H1 (cell line): ENCODE data around the gene LTBP4. TPM values are rescaled to one million over a fixed set of nuclear protein-coding genes. Genes with fewer than 3 reads are reported as not detected.

Source experiments
- CTCF ChIA-PET: fragments of 300-600 bp; sonication (Branson Sonifier 250); formaldehyde crosslinking; loops from one replicate; lab custom pipeline; 2021; ENCODE audit not compliant: partially characterized antibody; lab: Charles Lee
- POLR2A ChIA-PET: fragments of 300-600 bp; sonication (Branson Sonifier 250); formaldehyde crosslinking; loops from one replicate; lab custom pipeline; 2021; ENCODE audit warnings: inconsistent platforms; ENCODE audit not compliant: partially characterized antibody; lab: Charles Lee
- DNase-seq, 2 experiments: peaks; one replicate each; pipeline versions ENCODE4 v3.0.0 to v3.0.0-alpha.2; 2010 to 2022; ENCODE audit warnings: low spot score in 2 of 2, low read depth in 1 of 2, mixed read lengths in 1 of 2
- FAIRE-seq: peaks from 2 replicates; lab custom pipeline; 2011; peaks lifted over from hg19 to GRCh38; lab: Jason Lieb, UNC
- H2AFZ ChIP-seq: 2 replicates; pipeline ENCODE4 v1.8.1; 2012; ENCODE audit warnings: low read length, inconsistent platforms
- H2AK5ac ChIP-seq: 2 replicates; pipeline ENCODE4 v1.6.1; 2013; ENCODE audit warnings: low read depth, low read length
- H2BK120ac ChIP-seq: replicated peaks from 2 replicates; pipeline ENCODE3; 2013; ENCODE audit warnings: low read depth, low read length, inconsistent platforms
- H2BK12ac ChIP-seq: 2 replicates; pipeline ENCODE4 v1.6.1; 2013; ENCODE audit warnings: low read depth, low read length
- H2BK15ac ChIP-seq: 2 replicates; pipeline ENCODE4 v1.6.1; 2013; ENCODE audit warnings: low read length
- H2BK20ac ChIP-seq: 2 replicates; pipeline ENCODE4 v1.6.1; 2013; ENCODE audit warnings: low read length
- H2BK5ac ChIP-seq: 2 replicates; pipeline ENCODE4 v1.6.1; 2013; ENCODE audit warnings: low read depth, low read length
- H3K14ac ChIP-seq: 2 replicates; pipeline ENCODE4 v1.6.1; 2013; ENCODE audit warnings: inconsistent platforms; ENCODE audit not compliant: insufficient read length
- H3K18ac ChIP-seq: 2 replicates; pipeline ENCODE4 v1.6.1; 2013; ENCODE audit warnings: low read length; ENCODE audit errors: extremely low read depth
- H3K23ac ChIP-seq: 2 replicates; pipeline ENCODE4 v1.6.1; 2013; ENCODE audit warnings: inconsistent platforms; ENCODE audit not compliant: insufficient read length
- H3K23me2 ChIP-seq: 2 replicates; pipeline ENCODE4 v1.6.1; 2013; ENCODE audit warnings: low read depth, low read length
- H3K27ac ChIP-seq: 2 replicates; pipeline ENCODE4 v1.6.1; 2011; ENCODE audit warnings: low read depth, low read length, inconsistent platforms
- H3K27me3 ChIP-seq, 4 experiments: replicated peaks in 1 of 4; 1 replicate in 1 of 4; 2 replicates in 3 of 4; pipeline versions ENCODE4 v1.6.1 to v1.8.1; 2011 to 2013; ENCODE audit warnings: low read length in 3 of 4, mild to moderate bottlenecking in 3 of 4, inconsistent platforms in 2 of 4, mixed read lengths in 2 of 4, moderate library complexity in 1 of 4; ENCODE audit not compliant: control insufficient read depth in 3 of 4, insufficient read depth in 3 of 4; ENCODE audit errors: extremely low read depth in 1 of 4
- H3K36me3 ChIP-seq, 4 experiments: 2 replicates each; pipeline versions ENCODE4 v1.6.1 to v1.8.1; 2011 to 2013; ENCODE audit warnings: mild to moderate bottlenecking in 4 of 4, low read length in 3 of 4, moderate library complexity in 2 of 4, control low read depth in 1 of 4, inconsistent platforms in 1 of 4; ENCODE audit not compliant: insufficient read depth in 4 of 4, control insufficient read depth in 2 of 4
- H3K4ac ChIP-seq: replicated peaks from 2 replicates; pipeline ENCODE3; 2013; ENCODE audit warnings: low read length, low read depth, mixed read lengths, inconsistent platforms; ENCODE audit not compliant: insufficient read length
- H3K4me1 ChIP-seq, 4 experiments: replicated peaks in 1 of 4; 1 replicate in 1 of 4; 2 replicates in 3 of 4; pipeline versions ENCODE4 v1.6.1 to v1.8.1; 2011 to 2013; ENCODE audit warnings: low read length in 3 of 4, inconsistent platforms in 2 of 4, mixed read lengths in 1 of 4; ENCODE audit not compliant: insufficient read depth in 4 of 4, control insufficient read depth in 3 of 4
- H3K4me2 ChIP-seq, 2 experiments: 2 replicates each; pipeline versions ENCODE4 v1.6.1 to v1.8.1; 2011 to 2013; ENCODE audit warnings: low read depth in 2 of 2, low read length in 2 of 2, control low read depth in 1 of 2, inconsistent platforms in 1 of 2, mild to moderate bottlenecking in 1 of 2; ENCODE audit not compliant: insufficient read depth in 1 of 2
- H3K4me3 ChIP-seq, 4 experiments: fragments of 200-600, 300-600 bp in 1 of 4; sonication (generic), shearing (Covaris generic), sonication (Bioruptor Twin) in 1 of 4; 2 replicates each; pipeline versions ENCODE4 v1.5.1 to v1.8.1; 2011 to 2016; ENCODE audit warnings: low read length in 4 of 4, low read depth in 3 of 4, control low read depth in 2 of 4, inconsistent platforms in 2 of 4, mild to moderate bottlenecking in 2 of 4, mixed read lengths in 1 of 4, moderate library complexity in 1 of 4; ENCODE audit not compliant: insufficient read depth in 2 of 4; ENCODE audit errors: extremely low read depth in 1 of 4
- H3K56ac ChIP-seq: replicated peaks from 2 replicates; pipeline ENCODE3; 2013; ENCODE audit warnings: low read depth, mild to moderate bottlenecking, mixed read lengths, low read length, inconsistent platforms; ENCODE audit not compliant: insufficient read length
- H3K79me1 ChIP-seq: 2 replicates; pipeline ENCODE4 v1.6.1; 2013; ENCODE audit warnings: low read depth, low read length, control low read depth
- H3K79me2 ChIP-seq, 2 experiments: 2 replicates each; pipeline versions ENCODE4 v1.6.1 to v1.8.1; 2012 to 2013; ENCODE audit warnings: low read length in 2 of 2, mild to moderate bottlenecking in 2 of 2, inconsistent platforms in 1 of 2; ENCODE audit not compliant: insufficient read depth in 2 of 2, control insufficient read depth in 1 of 2
- H3K9ac ChIP-seq, 4 experiments: replicated peaks in 1 of 4; 1 replicate in 1 of 4; 2 replicates in 3 of 4; pipeline versions ENCODE4 v1.6.1 to v1.8.1; 2011 to 2013; ENCODE audit warnings: low read depth in 3 of 4, low read length in 3 of 4, control low read depth in 2 of 4, mild to moderate bottlenecking in 2 of 4, moderate library complexity in 2 of 4, inconsistent platforms in 1 of 4; ENCODE audit errors: extremely low read depth in 1 of 4
- H3K9me3 ChIP-seq, 2 experiments: 2 replicates each; pipeline versions ENCODE4 v1.6.1 to v1.8.1; 2012 to 2013; ENCODE audit warnings: mild to moderate bottlenecking in 2 of 2, moderate library complexity in 2 of 2, control low read depth in 1 of 2, inconsistent platforms in 1 of 2, low read depth in 1 of 2, low read length in 1 of 2, mixed read lengths in 1 of 2; ENCODE audit not compliant: insufficient read depth in 2 of 2
- H4K20me1 ChIP-seq, 2 experiments: replicated peaks in 1 of 2; 2 replicates each; pipeline versions ENCODE3 to v1.8.1; 2011 to 2013; ENCODE audit warnings: inconsistent platforms in 2 of 2, low read length in 2 of 2, mild to moderate bottlenecking in 1 of 2; ENCODE audit not compliant: insufficient read depth in 2 of 2, control insufficient read depth in 1 of 2
- H4K5ac ChIP-seq: 2 replicates; pipeline ENCODE4 v1.6.1; 2013; ENCODE audit warnings: low read length, low read depth, mixed read lengths, inconsistent platforms; ENCODE audit not compliant: insufficient read length
- H4K8ac ChIP-seq: 2 replicates; pipeline ENCODE4 v1.8.0; 2013; ENCODE audit warnings: mild to moderate bottlenecking, moderate library complexity, low read length, inconsistent platforms; ENCODE audit not compliant: insufficient read depth; ENCODE audit errors: extremely low read depth
- H4K91ac ChIP-seq: replicated peaks from 2 replicates; pipeline ENCODE3; 2013; ENCODE audit warnings: low read length, mixed read lengths, inconsistent platforms; ENCODE audit not compliant: insufficient read length
- BCL11A ChIP-seq, 2 experiments: IDR thresholded peaks; one replicate each; pipeline ENCODE4 v1.6.1; 2011; ENCODE audit warnings: low read depth in 2 of 2, low read length in 2 of 2, mild to moderate bottlenecking in 2 of 2
- CHD1 ChIP-seq: IDR thresholded peaks from 2 replicates; pipeline ENCODE4 v1.6.1; 2012; ENCODE audit warnings: low read depth, low read length, improper control_type of control experiment
- CTBP2 ChIP-seq: IDR thresholded peaks from 2 replicates; pipeline ENCODE4 v1.7.0; 2011; ENCODE audit warnings: borderline replicate concordance, mild to moderate bottlenecking, moderate library complexity, mixed read lengths, low read length; ENCODE audit not compliant: insufficient read depth, insufficient read length
- GABPA ChIP-seq: IDR thresholded peaks from 2 replicates; pipeline ENCODE4 v1.6.1; 2011; ENCODE audit warnings: mild to moderate bottlenecking, low read length, moderate library complexity, borderline replicate concordance; ENCODE audit not compliant: insufficient read depth
- JUND ChIP-seq: IDR thresholded peaks from 2 replicates; pipeline ENCODE4 v1.6.1; 2011; ENCODE audit warnings: mild to moderate bottlenecking, improper control_type of control experiment, low read length
- KDM1A ChIP-seq: fragments of 200-600, 300-600 bp; sonication (generic); IDR thresholded peaks from 2 replicates; pipeline ENCODE4 v1.7.1; 2016; ENCODE audit warnings: mild to moderate bottlenecking, low read length, borderline replicate concordance
- PHF8 ChIP-seq: fragments of 200-600 bp; sonication (generic); conservative IDR thresholded peaks from 2 replicates; pipeline ENCODE4 v1.7.1; 2012; ENCODE audit warnings: low read depth, mild to moderate bottlenecking, inconsistent platforms, low read length, moderate library complexity
- POU5F1 ChIP-seq: IDR thresholded peaks from 2 replicates; pipeline ENCODE4 v1.6.1; 2011; ENCODE audit warnings: low read depth, mild to moderate bottlenecking, low read length, moderate library complexity
- SAP30 ChIP-seq: fragments of 300-600 bp; sonication (generic); IDR thresholded peaks from 2 replicates; pipeline ENCODE4 v1.7.1; 2012; ENCODE audit warnings: low read length, moderate library complexity, mild to moderate bottlenecking, inconsistent platforms; ENCODE audit not compliant: insufficient read depth, insufficient replicate concordance
- TBP ChIP-seq: IDR thresholded peaks from 2 replicates; pipeline ENCODE4 v1.6.1; 2011; ENCODE audit warnings: low read depth, low read length, improper control_type of control experiment
- WGBS, 2 experiments: shearing (Covaris generic) in 1 of 2; methylation state at CpG; one replicate each; pipeline versions ENCODE4 v1.1.6 to v1.1.7; 2013 to 2015; ENCODE audit warnings: low lambda C conversion rate in 2 of 2, mixed read lengths in 2 of 2, inconsistent platforms in 1 of 2, low coverage in 1 of 2, missing lambda C conversion rate in 1 of 2; ENCODE audit not compliant: insufficient replicate concordance in 2 of 2, insufficient coverage in 1 of 2, insufficient read length in 1 of 2; ENCODE audit errors: extremely low coverage in 1 of 2, missing lambda C conversion rate in 1 of 2; 5-methylcytosine and 5-hydroxymethylcytosine counted together
- polyA plus RNA-seq, 7 experiments: library from polyadenylated mRNA; depleted of rRNA in 3 of 7; stranded (reverse) in 5 of 7; unstranded in 2 of 7; fragments of >200 nt in 5 of 7; fragments of 200-250 nt in 2 of 7; gene quantifications; 1 replicate in 5 of 7; 2 replicates in 1 of 7; 4 replicates in 1 of 7; pipeline versions ENCODE4 v1.2.1 to v1.2.3, GENCODE V29; 2011 to 2013; ENCODE audit warnings: missing spikeins in 2 of 7, mixed read lengths in 2 of 7
- total RNA-seq: library from RNA; stranded (reverse); fragmentation: NEBNext Ultra II Directional; extraction: Animal tissue kit (Norgen Biotek cat#: 25700); gene quantifications from 2 replicates; pipeline ENCODE4 v1.2.1, GENCODE V29; 2021

The LTBP4 gene
- total and polyA plus RNA-seq, 2 of the 8 experiments (the other 6 are each of a cell fraction or from before 2014, with no cell fraction given): 54.5 to 77.1 TPM

DNA sequence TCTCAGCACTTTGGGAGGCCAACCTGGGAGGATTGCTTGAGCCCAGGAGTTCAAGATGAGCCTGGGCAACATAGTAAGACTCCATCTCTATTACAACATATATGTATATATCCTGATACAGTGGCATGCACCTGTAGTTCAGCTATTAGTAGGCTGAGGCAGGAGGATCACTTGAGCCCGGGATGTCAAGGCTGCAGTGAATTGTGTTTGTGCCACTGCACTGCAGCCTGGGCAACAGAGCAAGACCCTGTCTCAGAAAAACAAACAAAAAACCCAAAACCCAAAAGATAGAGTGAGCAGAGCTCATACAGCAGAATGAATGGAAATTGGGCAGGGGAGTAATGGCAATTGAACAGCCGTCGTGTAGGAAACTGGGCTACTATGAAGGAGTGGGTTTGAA, 41.8 kb upstream of the LTBP4 start:
- Histone ChIP-seq H3K27ac (no peak overlapping the region), H2AK5ac (no peak overlapping the region), H2AFZ (no peak overlapping the region), H3K56ac (no peak overlapping the region), H3K4me3 (no peak overlapping the region), H2BK20ac (no peak overlapping the region), H3K9me3 (no peaks in the 10 kb centered on the region), H3K79me2 (no peaks in the 10 kb centered on the region), H3K23me2 (peaks cover 3% of the 10 kb centered on the region; the same call in 1 of the 2 replicates), H3K9ac (no peak overlapping the region), H3K23ac (no peak overlapping the region), H3K4ac (no peak overlapping the region), H4K5ac (no peak overlapping the region), H2BK12ac (no peak overlapping the region), H4K91ac (no peak overlapping the region), H4K20me1 (peaks cover 0 to 1% of the 10 kb centered on the region in 2 experiments), H3K79me1 (no peaks in the 10 kb centered on the region), H3K27me3 (peaks cover 7 to 22% (median 15%) of the 10 kb centered on the region in 4 experiments), H2BK120ac (no peak overlapping the region), H3K18ac (no peak overlapping the region), H3K4me1 (peaks cover 0 to 5% (median 1%) of the 10 kb centered on the region in 4 experiments; a peak in 4 of 7 replicates), H3K36me3 (no peaks in the 10 kb centered on the region), H2BK5ac (no peak overlapping the region), H3K4me2 (no peak overlapping the region), H2BK15ac (no peak overlapping the region), H4K8ac (no peak overlapping the region), H3K14ac (no peak overlapping the region)
- FAIRE-seq (no peak), DNase-seq (no peak)
- ChIA-PET CTCF (interaction anchor here (0.7 to 2.4 kb wide), 7 partner anchors 9 to 75 kb away, joined by 3 to 8 read pairs (median 6); no protein-coding TSS in a partner anchor), POLR2A (interaction anchor here (0.9 kb wide), 1 partner anchor 39 kb away, joined by 4 read pairs; no protein-coding TSS in a partner anchor)
- WGBS, 2 experiments: 88% methylated on average over 3 of the region's 3 CpGs; no CpG with 5 or more reads in 1 of the 2 experiments
- TF ChIP-seq SAP30 (no peak), POU5F1 (no peak), JUND (no peak), CTBP2 (no peak), GABPA (no peak), PHF8 (no peak), BCL11A (IDR thresholded peaks at IDR 0.05; ENCODE audit: low read depth in 2 of 2, low read length in 2 of 2) (no peak), KDM1A (no peak), CHD1 (no peak), TBP (no peak)
